Astrocyte (in vitro differentiated cells and primary cell): ENCODE measurements around the gene XPO6. TPM values are rescaled to one million over a fixed set of nuclear protein-coding genes. Genes with fewer than 3 reads are reported as not detected.

Experiments used
- DNase-seq: peaks from one replicate; pipeline ENCODE4 v3.0.0-alpha.2; 2010; ENCODE audit warnings: low read depth
- FAIRE-seq: peaks from 2 replicates; lab custom pipeline; 2011; peaks lifted over from hg19 to GRCh38; lab: Jason Lieb, UNC
- H2AFZ ChIP-seq: 2 replicates; pipeline ENCODE4 v1.6.0; 2012; ENCODE audit warnings: low read depth, low read length, inconsistent platforms
- H3K27ac ChIP-seq: 2 replicates; pipeline ENCODE4 v1.5.1; 2011; ENCODE audit warnings: low read depth, low read length, inconsistent platforms
- H3K27me3 ChIP-seq: 2 replicates; pipeline ENCODE4 v1.6.0; 2011; ENCODE audit warnings: low read length, inconsistent platforms; ENCODE audit not compliant: insufficient read depth
- H3K36me3 ChIP-seq: 2 replicates; pipeline ENCODE4 v1.5.1; 2011; ENCODE audit warnings: low read length, inconsistent platforms; ENCODE audit not compliant: insufficient read depth
- H3K4me1 ChIP-seq: 2 replicates; pipeline ENCODE4 v1.5.1; 2011; ENCODE audit warnings: low read length, inconsistent platforms; ENCODE audit not compliant: insufficient read depth
- H3K4me2 ChIP-seq: 2 replicates; pipeline ENCODE4 v1.6.0; 2012; ENCODE audit warnings: low read length, inconsistent platforms
- H3K4me3 ChIP-seq: 2 replicates; pipeline ENCODE4 v1.5.1; 2011; ENCODE audit warnings: low read depth, mild to moderate bottlenecking, low read length, inconsistent platforms; ENCODE audit not compliant: insufficient read depth
- H3K79me2 ChIP-seq: 2 replicates; pipeline ENCODE4 v1.6.0; 2012; ENCODE audit warnings: mild to moderate bottlenecking, low read length, inconsistent platforms; ENCODE audit not compliant: insufficient read depth
- H3K9ac ChIP-seq: 2 replicates; pipeline ENCODE4 v1.6.0; 2012; ENCODE audit warnings: mild to moderate bottlenecking, low read length, inconsistent platforms
- H3K9me3 ChIP-seq: 2 replicates; pipeline ENCODE4 v1.5.1; 2012; ENCODE audit warnings: low read depth, mild to moderate bottlenecking, low read length, inconsistent platforms; ENCODE audit not compliant: insufficient read depth
- H4K20me1 ChIP-seq: 2 replicates; pipeline ENCODE4 v1.6.0; 2012; ENCODE audit warnings: low read length, inconsistent platforms; ENCODE audit not compliant: insufficient read depth
- H3K27ac Mint-ChIP-seq: one replicate; pipeline ENCODE4 v1.8.0; 2021; ENCODE audit warnings: mild to moderate bottlenecking, mixed read lengths; ENCODE audit not compliant: unreplicated experiment
- H3K27me3 Mint-ChIP-seq: one replicate; pipeline ENCODE4 v1.8.0; 2021; ENCODE audit warnings: low read depth, mixed read lengths; ENCODE audit not compliant: unreplicated experiment
- H3K36me3 Mint-ChIP-seq: one replicate; pipeline ENCODE4 v1.8.0; 2021; ENCODE audit warnings: low read depth, mixed read lengths; ENCODE audit not compliant: unreplicated experiment
- H3K4me1 Mint-ChIP-seq: one replicate; pipeline ENCODE4 v1.8.0; 2021; ENCODE audit warnings: low read depth, mixed read lengths; ENCODE audit not compliant: unreplicated experiment
- H3K4me3 Mint-ChIP-seq: one replicate; pipeline ENCODE4 v1.8.0; 2021; ENCODE audit warnings: mild to moderate bottlenecking, moderate library complexity, mixed read lengths; ENCODE audit not compliant: unreplicated experiment
- H3K9me3 Mint-ChIP-seq: one replicate; pipeline ENCODE4 v1.8.0; 2021; ENCODE audit warnings: mild to moderate bottlenecking, mixed read lengths; ENCODE audit not compliant: unreplicated experiment
- EZH2 ChIP-seq: IDR thresholded peaks from 2 replicates; pipeline ENCODE4 v1.6.1; 2012; ENCODE audit warnings: mild to moderate bottlenecking, low read length, inconsistent platforms; ENCODE audit not compliant: insufficient read depth
- total RNA-seq: library from RNA; stranded (reverse); gene quantifications from 2 replicates; pipeline ENCODE4 v1.2.1, GENCODE V29; 2021
- TF ChIP-seq, protein P1 (sequence below): IDR thresholded peaks from 2 replicates; pipeline ENCODE4 v1.5.1; 2011; ENCODE audit warnings: low read depth, mild to moderate bottlenecking, inconsistent platforms, low read length, moderate library complexity; ENCODE audit not compliant: insufficient read depth

XPO6 gene
- total RNA-seq, 1 donor from 2014 or later, result 135 TPM

- Histone ChIP-seq H3K4me3 (no peak overlapping the region), H3K27me3 (no peaks in the 10 kb centered on the region), H3K79me2 (peaks cover 54% of the 10 kb centered on the region), H3K9me3 (no peaks in the 10 kb centered on the region), H3K4me1 (peaks cover 18% of the 10 kb centered on the region), H3K9ac (no peak overlapping the region), H3K36me3 (peaks cover 22% of the 10 kb centered on the region), H2AFZ (no peak overlapping the region), H3K27ac (no peak overlapping the region), H4K20me1 (peaks cover 54% of the 10 kb centered on the region), H3K4me2 (no peak overlapping the region)
- Mint-ChIP-seq H3K27ac (no peak overlapping the region), H3K27me3 (no peaks in the 10 kb centered on the region), H3K4me3 (no peak overlapping the region), H3K36me3 (peaks cover 23% of the 10 kb centered on the region), H3K4me1 (peaks cover 13% of the 10 kb centered on the region), H3K9me3 (no peaks in the 10 kb centered on the region)
- FAIRE-seq (no peak), DNase-seq (no peak)
- no peak for TF ChIP-seq EZH2
- TF ChIP-seq, protein P1, sequence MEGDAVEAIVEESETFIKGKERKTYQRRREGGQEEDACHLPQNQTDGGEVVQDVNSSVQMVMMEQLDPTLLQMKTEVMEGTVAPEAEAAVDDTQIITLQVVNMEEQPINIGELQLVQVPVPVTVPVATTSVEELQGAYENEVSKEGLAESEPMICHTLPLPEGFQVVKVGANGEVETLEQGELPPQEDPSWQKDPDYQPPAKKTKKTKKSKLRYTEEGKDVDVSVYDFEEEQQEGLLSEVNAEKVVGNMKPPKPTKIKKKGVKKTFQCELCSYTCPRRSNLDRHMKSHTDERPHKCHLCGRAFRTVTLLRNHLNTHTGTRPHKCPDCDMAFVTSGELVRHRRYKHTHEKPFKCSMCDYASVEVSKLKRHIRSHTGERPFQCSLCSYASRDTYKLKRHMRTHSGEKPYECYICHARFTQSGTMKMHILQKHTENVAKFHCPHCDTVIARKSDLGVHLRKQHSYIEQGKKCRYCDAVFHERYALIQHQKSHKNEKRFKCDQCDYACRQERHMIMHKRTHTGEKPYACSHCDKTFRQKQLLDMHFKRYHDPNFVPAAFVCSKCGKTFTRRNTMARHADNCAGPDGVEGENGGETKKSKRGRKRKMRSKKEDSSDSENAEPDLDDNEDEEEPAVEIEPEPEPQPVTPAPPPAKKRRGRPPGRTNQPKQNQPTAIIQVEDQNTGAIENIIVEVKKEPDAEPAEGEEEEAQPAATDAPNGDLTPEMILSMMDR, result no peak
Observed at GRCh38 chr16:28168991-28169554, 42.7 kb downstream of the XPO6 start.

DNA sequence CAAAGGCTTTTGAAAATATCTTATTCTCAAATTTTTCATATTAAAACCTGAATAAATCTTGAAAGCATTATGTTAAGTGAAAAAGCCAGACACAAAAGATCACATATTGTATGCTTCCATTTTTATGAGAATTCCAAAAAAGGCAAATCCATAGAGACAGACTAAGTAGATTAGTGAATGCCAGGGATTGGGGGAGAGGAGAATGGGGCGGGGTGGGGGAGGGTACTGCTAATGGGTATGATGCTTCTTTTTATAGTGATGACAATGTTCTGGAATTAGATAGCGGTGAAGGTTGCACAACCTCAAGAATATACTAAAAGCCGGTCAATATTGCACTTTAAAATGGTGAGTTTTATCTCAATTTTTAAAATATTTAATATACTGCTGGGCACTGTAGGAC is 44.0 kb downstream of the XPO6 start:
- H2AFZ ChIP-seq, result no peak overlapping the region
- H3K36me3 ChIP-seq, result peaks cover 22% of the 10 kb centered on the region
- Mint-ChIP-seq H3K9me3 (no peaks in the 10 kb centered on the region), H3K4me1 (peaks cover 19% of the 10 kb centered on the region), H3K27me3 (no peaks in the 10 kb centered on the region), H3K36me3 (peaks cover 25% of the 10 kb centered on the region), H3K4me3 (no peak overlapping the region), H3K27ac (no peak overlapping the region)
- H3K4me2 ChIP-seq, result no peak overlapping the region
- TF ChIP-seq, protein P1, result no peak
- no peak for TF ChIP-seq EZH2
- no peaks in the 10 kb centered on the region for H3K9me3 ChIP-seq
- H4K20me1 ChIP-seq, result peaks cover 51% of the 10 kb centered on the region
- no peak overlapping the region for H3K27ac ChIP-seq
- no peaks in the 10 kb centered on the region for H3K27me3 ChIP-seq
- FAIRE-seq (no peak), DNase-seq (no peak)
- peaks cover 51% of the 10 kb centered on the region for H3K79me2 ChIP-seq
- no peak overlapping the region for H3K4me3 ChIP-seq
- peaks cover 23% of the 10 kb centered on the region for H3K4me1 ChIP-seq
- H3K9ac ChIP-seq, result no peak overlapping the region

DNA sequence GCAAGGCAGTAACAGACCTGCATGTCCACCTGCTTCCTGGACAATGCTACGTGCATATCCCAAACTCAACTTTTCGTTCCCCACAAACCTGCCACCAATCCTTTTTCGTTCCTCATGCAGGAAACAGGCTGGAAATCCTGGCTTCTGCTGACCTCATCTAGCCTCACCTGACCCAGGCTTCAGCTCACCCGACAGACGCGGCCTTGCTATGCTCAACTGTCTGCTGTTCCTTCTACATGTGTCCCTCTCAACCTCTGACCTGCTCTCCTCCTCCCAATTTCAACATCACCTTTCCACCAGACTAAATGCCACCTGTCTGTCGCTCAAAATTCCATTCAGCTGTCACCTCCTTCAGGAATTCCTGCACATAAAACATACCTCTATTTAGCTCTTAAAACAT is 44.5 kb downstream of the XPO6 start:
- no peaks in the 10 kb centered on the region for H3K9me3 ChIP-seq
- H3K36me3 ChIP-seq, result peaks cover 22% of the 10 kb centered on the region
- no peak overlapping the region for H3K27ac ChIP-seq
- no peaks in the 10 kb centered on the region for H3K27me3 ChIP-seq
- H2AFZ ChIP-seq, result no peak overlapping the region
- H3K4me1 ChIP-seq, result peaks cover 23% of the 10 kb centered on the region
- FAIRE-seq (no peak), DNase-seq (no peak)
- Mint-ChIP-seq H3K4me1 (peaks cover 19% of the 10 kb centered on the region), H3K27me3 (no peaks in the 10 kb centered on the region), H3K27ac (no peak overlapping the region), H3K4me3 (no peak overlapping the region), H3K36me3 (peaks cover 21% of the 10 kb centered on the region), H3K9me3 (no peaks in the 10 kb centered on the region)
- TF ChIP-seq EZH2, result no peak
- TF ChIP-seq, protein P1, result no peak
- no peak overlapping the region for H3K4me3 ChIP-seq
- no peak overlapping the region for H3K9ac ChIP-seq
- H4K20me1 ChIP-seq, result peaks cover 51% of the 10 kb centered on the region
- peaks cover 51% of the 10 kb centered on the region for H3K79me2 ChIP-seq
- no peak overlapping the region for H3K4me2 ChIP-seq
